ENCODE measurements around the gene FAM47E. TPM values are rescaled to one million over a fixed set of nuclear protein-coding genes. Genes with fewer than 3 reads are reported as not detected.

The FAM47E gene
- polyA plus RNA-seq, 4 donors, result 6.0 to 10.2 (median 7.9) TPM

GRCh38 chr4:76326515-76326914, 75.0 kb downstream of the FAM47E start:
- no peak for DNase-seq (ENCODE audit: low read depth in 4 of 4, low spot score in 2 of 4)

Other genes with a start within 250 kb of the FAM47E start
- under 1 TPM; 0.07 to 0.13 (median 0.10) TPM for gene CXCL9, start 244.2 kb upstream of the FAM47E start, polyA plus RNA-seq (ENCODE audit: insufficient read length in 4 of 4)
- 1 to 10 TPM; 3.9 to 6.7 (median 5.2) TPM for gene CXCL10, start 228.2 kb upstream of the FAM47E start, polyA plus RNA-seq (ENCODE audit: insufficient read length in 4 of 4)
- under 1 TPM; 0.17 to 0.38 (median 0.29) TPM for gene CXCL11, start 215.7 kb upstream of the FAM47E start, polyA plus RNA-seq (ENCODE audit: insufficient read length in 4 of 4)
- gene ART3, start 177.0 kb upstream of the FAM47E start, polyA plus RNA-seq (ENCODE audit: insufficient read length in 4 of 4), result under 1 TPM; 0.35 to 0.82 (median 0.50) TPM
- 10 to 100 TPM; 61.7 to 97.9 (median 78.8) TPM for gene NUP54, start 103.3 kb upstream of the FAM47E start, polyA plus RNA-seq (ENCODE audit: insufficient read length in 4 of 4)
- gene SCARB2, start 37.9 kb upstream of the FAM47E start, polyA plus RNA-seq (ENCODE audit: insufficient read length in 4 of 4), result 100 to 1,000 TPM; 141 to 195 (median 170) TPM
- gene STBD1, start 55.0 kb downstream of the FAM47E start, polyA plus RNA-seq (ENCODE audit: insufficient read length in 4 of 4), result 1 to 10 TPM; 1.5 to 2.2 (median 1.8) TPM
- 1 to 10 TPM in 1 of 4 donors, under 1 TPM in 3; 0.58 to 1.2 (median 0.88) TPM for gene CCDC158, start 169.4 kb downstream of the FAM47E start, polyA plus RNA-seq (ENCODE audit: insufficient read length in 4 of 4)
- 10 to 100 TPM; 31.8 to 45.9 (median 37.8) TPM for gene SHROOM3, start 183.5 kb downstream of the FAM47E start, polyA plus RNA-seq (ENCODE audit: insufficient read length in 4 of 4)